BLaER1 (cell line): Measurements from ENCODE around the gene BARX2.

ENCODE experiments used
- H3K27ac ChIP-seq: shearing (Covaris generic); formaldehyde crosslinking; 2 replicates; pipeline ENCODE4 v1.8.1; 2022
- H3K27me3 ChIP-seq: shearing (Covaris generic); formaldehyde crosslinking; 2 replicates; pipeline ENCODE4 v1.8.1; 2022
- H3K36me3 ChIP-seq: shearing (Covaris generic); formaldehyde crosslinking; 2 replicates; pipeline ENCODE4 v1.8.1; 2022
- H3K4me1 ChIP-seq: shearing (Covaris generic); formaldehyde crosslinking; 2 replicates; pipeline ENCODE4 v1.8.1; 2022
- H3K4me2 ChIP-seq: shearing (Covaris generic); formaldehyde crosslinking; 2 replicates; pipeline ENCODE4 v1.8.1; 2022
- H3K4me3 ChIP-seq: shearing (Covaris generic); formaldehyde crosslinking; 2 replicates; pipeline ENCODE4 v1.8.1; 2022
- H3K9ac ChIP-seq: shearing (Covaris generic); formaldehyde crosslinking; 2 replicates; pipeline ENCODE4 v1.8.1; 2022
- H3K9me3 ChIP-seq: shearing (Covaris generic); formaldehyde crosslinking; 2 replicates; pipeline ENCODE4 v1.8.1; 2022
- H4K20me1 ChIP-seq: shearing (Covaris generic); formaldehyde crosslinking; 2 replicates; pipeline ENCODE4 v1.8.1; 2022
- Cebpa-rat ChIP-seq: shearing (Covaris generic); IDR thresholded peaks from 2 replicates; pipeline ENCODE4 v1.8.1; 2022

The BARX2 gene

DNA sequence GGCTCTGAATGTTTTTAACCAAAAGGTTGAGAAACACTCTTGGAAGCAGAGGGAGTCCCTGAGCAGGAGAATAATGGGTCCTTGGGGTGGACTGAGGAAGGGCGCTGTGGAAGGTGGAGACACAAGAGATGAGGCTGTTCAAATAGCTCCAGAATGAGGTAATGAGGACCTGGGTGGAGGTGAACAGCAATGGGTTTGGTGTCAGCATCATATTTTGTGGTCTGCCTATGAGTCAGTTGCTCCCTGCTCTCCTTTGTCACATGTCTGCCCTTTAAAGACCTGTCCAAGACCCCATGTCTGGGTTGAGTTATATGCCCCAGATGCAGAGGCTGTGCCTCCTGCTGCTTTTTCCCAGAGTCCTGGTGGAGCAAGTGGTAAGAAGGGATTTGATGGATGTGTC lies 113.6 kb downstream of the BARX2 start:
- no peaks in the 10 kb centered on the region for H3K4me1 ChIP-seq
- no peaks in the 10 kb centered on the region for H3K9me3 ChIP-seq
- no peaks in the 10 kb centered on the region for H4K20me1 ChIP-seq
- H3K27ac ChIP-seq = no peak overlapping the region
- no peak overlapping the region for H3K9ac ChIP-seq
- no peak for TF ChIP-seq Cebpa-rat
- no peak overlapping the region for H3K4me2 ChIP-seq
- no peaks in the 10 kb centered on the region for H3K27me3 ChIP-seq
- H3K36me3 ChIP-seq = no peaks in the 10 kb centered on the region
- no peak overlapping the region for H3K4me3 ChIP-seq

DNA sequence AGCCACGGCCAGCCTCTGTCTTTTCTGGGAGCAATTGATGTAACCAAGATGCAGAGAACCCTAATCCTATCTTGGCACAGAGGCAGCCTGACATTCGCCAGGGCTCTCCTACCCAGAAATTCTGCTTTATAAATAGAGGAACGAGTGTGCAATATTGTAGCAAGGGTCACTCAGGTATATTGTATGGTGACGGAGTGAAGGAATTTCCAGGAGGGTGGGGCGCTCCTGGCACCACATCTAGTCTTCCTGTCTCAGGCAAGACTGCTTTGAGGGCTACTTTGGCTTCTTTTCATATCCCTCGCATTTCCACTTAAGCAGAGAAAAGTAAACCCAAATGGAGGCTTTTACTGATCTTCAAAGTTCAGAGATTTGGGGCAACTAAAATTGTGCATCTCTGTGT lies 114.4 kb downstream of the BARX2 start:
- H3K9me3 ChIP-seq = no peaks in the 10 kb centered on the region
- H3K9ac ChIP-seq = no peak overlapping the region
- no peak overlapping the region for H3K4me3 ChIP-seq
- H3K27me3 ChIP-seq = no peaks in the 10 kb centered on the region
- H4K20me1 ChIP-seq = no peaks in the 10 kb centered on the region
- no peaks in the 10 kb centered on the region for H3K4me1 ChIP-seq
- H3K27ac ChIP-seq = no peak overlapping the region
- H3K36me3 ChIP-seq = no peaks in the 10 kb centered on the region
- H3K4me2 ChIP-seq = no peak overlapping the region
- no peak for TF ChIP-seq Cebpa-rat

DNA sequence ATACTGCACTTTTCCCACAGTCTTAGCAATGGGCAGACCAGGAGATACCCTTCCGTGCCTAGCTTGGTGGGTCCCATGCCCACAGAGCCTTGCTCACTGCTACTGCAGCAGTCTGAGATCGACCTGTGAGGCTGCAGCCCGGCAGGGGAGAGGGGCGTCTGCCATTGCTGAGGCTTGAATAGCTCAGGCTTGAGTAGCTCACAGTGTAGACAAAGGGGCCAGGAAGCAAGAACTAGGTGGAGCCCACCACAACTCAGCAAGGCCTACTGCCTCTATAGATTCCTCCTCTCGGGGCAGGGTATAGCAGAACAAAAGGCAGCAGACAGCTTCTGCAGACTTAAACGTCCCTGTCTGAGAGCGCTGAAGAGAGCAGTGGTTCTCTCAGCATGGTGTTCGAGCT lies 118.1 kb downstream of the BARX2 start:
- Histone ChIP-seq H3K36me3 (no peaks in the 10 kb centered on the region), H4K20me1 (no peaks in the 10 kb centered on the region), H3K27me3 (no peaks in the 10 kb centered on the region), H3K27ac (no peak overlapping the region), H3K4me2 (no peak overlapping the region), H3K4me3 (no peak overlapping the region), H3K9me3 (no peaks in the 10 kb centered on the region), H3K9ac (no peak overlapping the region), H3K4me1 (no peaks in the 10 kb centered on the region)
- no peak for TF ChIP-seq Cebpa-rat
